HepG2 (cell line): ENCODE measurements around the gene CEACAM3. TPM values are rescaled to one million over a fixed set of nuclear protein-coding genes. Genes with fewer than 3 reads are reported as not detected.

Experiments used
- AKAP8 ChIP-seq: sonication (generic); formaldehyde crosslinking; IDR thresholded peaks from 2 replicates; pipeline ENCODE4 v1.5.1; 2020; ENCODE audit warnings: mild to moderate bottlenecking, missing genetic modification reagents
- BCL6 ChIP-seq: IDR thresholded peaks from 2 replicates; pipeline ENCODE4 v1.6.1; 2016; ENCODE audit warnings: missing genetic modification reagents, missing compliant biosample characterization
- CBX1 ChIP-seq: IDR thresholded peaks from one replicate; pipeline ENCODE4 v1.6.1; 2016; ENCODE audit warnings: antibody characterized with exemption, low read depth
- GABPA ChIP-seq, 2 experiments: IDR thresholded peaks; 2 replicates each; pipeline ENCODE4 v1.6.1; 2011 to 2016; ENCODE audit warnings: low read depth in 2 of 2, low read length in 1 of 2, missing biosample characterization in 1 of 2, missing genetic modification characterization in 1 of 2
- GPN1 ChIP-seq: sonication (generic); formaldehyde crosslinking; IDR thresholded peaks from 2 replicates; pipeline ENCODE4 v1.5.1; 2020; ENCODE audit warnings: missing genetic modification reagents, borderline replicate concordance
- HNRNPK ChIP-seq: fragments of 200-400 bp; formaldehyde crosslinking; IDR thresholded peaks from 2 replicates; pipeline ENCODE4 v1.6.1; 2018; ENCODE audit warnings: low read length, low read depth, moderate library complexity, mild to moderate bottlenecking; ENCODE audit not compliant: poor library complexity, severe bottlenecking
- IKZF4 ChIP-seq: sonication (generic); formaldehyde crosslinking; IDR thresholded peaks from 2 replicates; pipeline ENCODE4 v1.5.1; 2020; ENCODE audit warnings: borderline replicate concordance, mild to moderate bottlenecking, low read depth, missing genetic modification reagents; ENCODE audit errors: not compliant biosample characterization
- NFE2L1 ChIP-seq: sonication (generic); formaldehyde crosslinking; IDR thresholded peaks from 2 replicates; pipeline ENCODE4 v1.4.0; 2020; ENCODE audit warnings: missing genetic modification reagents, mild to moderate bottlenecking, borderline replicate concordance
- NFE2L2 ChIP-seq: fragments of 150-350 bp; IDR thresholded peaks from 2 replicates; pipeline ENCODE4 v1.6.1; 2014; ENCODE audit warnings: low read length
- REST ChIP-seq, 2 experiments: IDR thresholded peaks; 2 replicates each; pipeline ENCODE4 v1.6.1; 2011 to 2012; ENCODE audit warnings: low read length in 2 of 2, borderline replicate concordance in 1 of 2, low read depth in 1 of 2, mild to moderate bottlenecking in 1 of 2, moderate library complexity in 1 of 2
- SMAD1 ChIP-seq: sonication (generic); formaldehyde crosslinking; IDR thresholded peaks from 2 replicates; pipeline ENCODE4 v1.4.0; 2020; ENCODE audit warnings: missing genetic modification reagents, low read depth, mild to moderate bottlenecking, borderline replicate concordance
- TSC22D2 ChIP-seq: sonication (generic); formaldehyde crosslinking; IDR thresholded peaks from 2 replicates; pipeline ENCODE4 v1.5.1; 2020; ENCODE audit warnings: missing genetic modification reagents, mild to moderate bottlenecking, borderline replicate concordance
- ZNF264 ChIP-seq: sonication (generic); formaldehyde crosslinking; IDR thresholded peaks from 2 replicates; pipeline ENCODE4 v1.4.0; 2020; ENCODE audit warnings: missing genetic modification reagents
- ZNF281 ChIP-seq: sonication (generic); formaldehyde crosslinking; IDR thresholded peaks from 2 replicates; pipeline ENCODE4 v1.4.0; 2020; ENCODE audit warnings: missing genetic modification reagents, borderline replicate concordance
- polyA plus RNA-seq, 8 experiments: library from polyadenylated mRNA; depleted of rRNA in 3 of 8; stranded (reverse) in 7 of 8; unstranded in 1 of 8; fragments of >200 nt; fragmentation: Illumina TruSeq in 4 of 8; extraction: Trizol in 4 of 8; gene quantifications; 2 replicates each; pipeline versions ENCODE4 v1.2.1 to v1.2.3, GENCODE V29; 2011 to 2016; ENCODE audit warnings: low read depth in 4 of 8, missing spikeins in 1 of 8, mixed read lengths in 1 of 8; ENCODE audit not compliant: insufficient read depth in 1 of 8
- total RNA-seq, 5 experiments: library from RNA; depleted of rRNA; stranded (reverse); fragments of >200 nt; fragmentation: Illumina TruSeq; extraction: Trizol; gene quantifications; 2 replicates each; pipeline ENCODE4 v1.2.3, GENCODE V29; 2016; ENCODE audit warnings: low read depth in 1 of 5
- TF ChIP-seq, protein P1 (sequence below): sonication (generic); formaldehyde crosslinking; IDR thresholded peaks from 2 replicates; pipeline ENCODE4 v1.5.1; 2020; ENCODE audit warnings: mild to moderate bottlenecking, missing genetic modification reagents, borderline replicate concordance

The CEACAM3 gene
- total and polyA plus RNA-seq, 2 of the 13 experiments (the other 11 are each of a cell fraction or from before 2014, with no cell fraction given) = not detected

GRCh38 chr19:41859618-41860418 lies 63.4 kb downstream of the CEACAM3 start, which contains the start of gene RPS19 (continued):
- peak in 1 of 2 experiments; percentile 57; a peak in 1 of 4 replicates for TF ChIP-seq REST (IDR thresholded peaks at IDR 0.05; ENCODE audit: borderline replicate concordance in 1 of 2, low read depth in 1 of 2, low read length in 2 of 2)
- peak; percentile 85 for TF ChIP-seq GABPA (IDR thresholded peaks at IDR 0.05; ENCODE audit: low read depth, low read length)
- TF ChIP-seq GABPA (CRISPR knock-in tag; IDR thresholded peaks at IDR 0.05; ENCODE audit: low read depth) = peak; percentile 97
- peak; percentile 23 for TF ChIP-seq HNRNPK
- peak; percentile 91 for TF ChIP-seq ZNF281 (CRISPR knock-in tag)
- TF ChIP-seq NFE2L1 = no peak
- no peak for TF ChIP-seq CBX1
- TF ChIP-seq SMAD1 = no peak
- TF ChIP-seq NFE2L2 = no peak
- TF ChIP-seq TSC22D2 (CRISPR knock-in tag) = no peak
- 0 out of 2 replicates have a peak, but pooled peaks have one; percentile 14 for TF ChIP-seq BCL6
- TF ChIP-seq IKZF4 = no peak
- peak; percentile 58; the same call in 1 of the 2 replicates for TF ChIP-seq AKAP8 (CRISPR knock-in tag)
- 0 out of 2 replicates have a peak, but pooled peaks have one; percentile 8 for TF ChIP-seq ZNF264
- TF ChIP-seq GPN1 (CRISPR knock-in tag) = no peak
- TF ChIP-seq, protein P1, sequence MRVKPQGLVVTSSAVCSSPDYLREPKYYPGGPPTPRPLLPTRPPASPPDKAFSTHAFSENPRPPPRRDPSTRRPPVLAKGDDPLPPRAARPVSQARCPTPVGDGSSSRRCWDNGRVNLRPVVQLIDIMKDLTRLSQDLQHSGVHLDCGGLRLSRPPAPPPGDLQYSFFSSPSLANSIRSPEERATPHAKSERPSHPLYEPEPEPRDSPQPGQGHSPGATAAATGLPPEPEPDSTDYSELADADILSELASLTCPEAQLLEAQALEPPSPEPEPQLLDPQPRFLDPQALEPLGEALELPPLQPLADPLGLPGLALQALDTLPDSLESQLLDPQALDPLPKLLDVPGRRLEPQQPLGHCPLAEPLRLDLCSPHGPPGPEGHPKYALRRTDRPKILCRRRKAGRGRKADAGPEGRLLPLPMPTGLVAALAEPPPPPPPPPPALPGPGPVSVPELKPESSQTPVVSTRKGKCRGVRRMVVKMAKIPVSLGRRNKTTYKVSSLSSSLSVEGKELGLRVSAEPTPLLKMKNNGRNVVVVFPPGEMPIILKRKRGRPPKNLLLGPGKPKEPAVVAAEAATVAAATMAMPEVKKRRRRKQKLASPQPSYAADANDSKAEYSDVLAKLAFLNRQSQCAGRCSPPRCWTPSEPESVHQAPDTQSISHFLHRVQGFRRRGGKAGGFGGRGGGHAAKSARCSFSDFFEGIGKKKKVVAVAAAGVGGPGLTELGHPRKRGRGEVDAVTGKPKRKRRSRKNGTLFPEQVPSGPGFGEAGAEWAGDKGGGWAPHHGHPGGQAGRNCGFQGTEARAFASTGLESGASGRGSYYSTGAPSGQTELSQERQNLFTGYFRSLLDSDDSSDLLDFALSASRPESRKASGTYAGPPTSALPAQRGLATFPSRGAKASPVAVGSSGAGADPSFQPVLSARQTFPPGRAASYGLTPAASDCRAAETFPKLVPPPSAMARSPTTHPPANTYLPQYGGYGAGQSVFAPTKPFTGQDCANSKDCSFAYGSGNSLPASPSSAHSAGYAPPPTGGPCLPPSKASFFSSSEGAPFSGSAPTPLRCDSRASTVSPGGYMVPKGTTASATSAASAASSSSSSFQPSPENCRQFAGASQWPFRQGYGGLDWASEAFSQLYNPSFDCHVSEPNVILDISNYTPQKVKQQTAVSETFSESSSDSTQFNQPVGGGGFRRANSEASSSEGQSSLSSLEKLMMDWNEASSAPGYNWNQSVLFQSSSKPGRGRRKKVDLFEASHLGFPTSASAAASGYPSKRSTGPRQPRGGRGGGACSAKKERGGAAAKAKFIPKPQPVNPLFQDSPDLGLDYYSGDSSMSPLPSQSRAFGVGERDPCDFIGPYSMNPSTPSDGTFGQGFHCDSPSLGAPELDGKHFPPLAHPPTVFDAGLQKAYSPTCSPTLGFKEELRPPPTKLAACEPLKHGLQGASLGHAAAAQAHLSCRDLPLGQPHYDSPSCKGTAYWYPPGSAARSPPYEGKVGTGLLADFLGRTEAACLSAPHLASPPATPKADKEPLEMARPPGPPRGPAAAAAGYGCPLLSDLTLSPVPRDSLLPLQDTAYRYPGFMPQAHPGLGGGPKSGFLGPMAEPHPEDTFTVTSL (CRISPR knock-in tag) = peak; percentile 43; the same call in 1 of the 2 replicates
